Measurements from ENCODE around the gene XYLT1. TPM values are rescaled to one million over a fixed set of nuclear protein-coding genes. Genes with fewer than 3 reads are reported as not detected.

Gene XYLT1
- total and polyA plus RNA-seq, 2 of the 13 experiments (the other 11 are each of a cell fraction or from before 2014, with no cell fraction given) = not detected

DNA sequence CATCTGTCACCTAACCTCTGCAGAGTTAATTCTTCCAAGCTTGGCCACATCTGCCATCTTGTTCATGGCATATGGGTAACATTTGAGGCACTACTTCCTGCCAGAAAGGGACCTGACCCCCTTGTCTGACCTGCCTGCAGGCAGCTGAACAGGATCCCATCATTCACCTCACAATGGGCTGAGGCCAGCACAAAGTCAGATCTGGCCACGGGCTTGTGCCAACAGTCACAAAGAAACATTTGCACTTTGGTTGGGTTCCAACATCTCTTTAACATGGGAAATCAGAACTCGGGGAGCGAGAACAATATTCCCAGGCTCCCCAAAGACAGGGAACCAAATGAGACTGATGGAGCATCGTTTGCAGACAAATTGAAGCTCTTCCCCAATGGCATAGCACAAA, 116.1 kb downstream of the XYLT1 start:
- Histone ChIP-seq H3K27me3 (ENCODE audit: control insufficient read depth in 1 of 2, insufficient read depth in 2 of 2, low read length in 2 of 2) (peaks cover 2 to 29% of the 10 kb centered on the region in 2 experiments; a peak in 2 of 5 replicates), H3K4me1 (ENCODE audit: insufficient read depth, low read length) (no peaks in the 10 kb centered on the region), H2AFZ (ENCODE audit: low read length) (no peak overlapping the region), H3K4me2 (ENCODE audit: low read depth, low read length) (no peak overlapping the region), H4K20me1 (ENCODE audit: insufficient read depth, low read length) (no peaks in the 10 kb centered on the region), H3K36me3 (replicated peaks in 1 of 2; ENCODE audit: control insufficient read depth in 1 of 2, insufficient read depth in 2 of 2, low read length in 2 of 2) (no peaks in the 10 kb centered on the region), H3K9me3 (ENCODE audit: low read length) (no peaks in the 10 kb centered on the region), H3K79me2 (ENCODE audit: insufficient read depth, low read length) (no peaks in the 10 kb centered on the region), H3K27ac (ENCODE audit: extremely low read length, insufficient read depth, low read length) (no peak overlapping the region), H3K9ac (ENCODE audit: insufficient read depth, low read depth, low read length) (no peak overlapping the region), H3K4me3 (replicated peaks in 1 of 3; ENCODE audit: insufficient read depth in 1 of 3, low read depth in 2 of 3, low read length in 3 of 3) (no peak overlapping the region)
- no TSS peak for BruUV-seq (replicated peaks)
- FAIRE-seq (no peak), ATAC-seq (no peak), DNase-seq (ENCODE audit: low spot score) (no peak)
- intact Hi-C loops (cut with micrococcal nuclease; ENCODE audit: unreplicated experiment) = no loop called here
- POLR2A ChIA-PET = no interaction called here
- WGBS (ENCODE audit: low lambda C conversion rate) = 14% methylated on average over 4 of the region's 4 CpGs
- in situ Hi-C loops (cut with HindIII; ENCODE audit: extremely low pct_ligation_motif_present, low pct_unique_long_range_greater_than_20kb) = no loop called here
- CTCF ChIA-PET (ENCODE audit: low intra/inter-chr PET ratio, low total read pairs) = no interaction called here
- TF ChIP-seq ZNF672 (CRISPR knock-in tag; IDR thresholded peaks at IDR 0.05) (no peak), ZNF468 (CRISPR knock-in tag; IDR thresholded peaks at IDR 0.05) (no peak), HCFC1 (IDR thresholded peaks at IDR 0.05; ENCODE audit: low read depth, low read length) (no peak), ZNF256 (CRISPR knock-in tag; conservative IDR thresholded peaks at IDR 0.05) (no peak), EEA1 (CRISPR knock-in tag; IDR thresholded peaks at IDR 0.05; ENCODE audit: borderline replicate concordance) (no peak), ZNF780A (CRISPR knock-in tag; IDR thresholded peaks at IDR 0.05) (no peak), SMYD3 (CRISPR knock-in tag; IDR thresholded peaks at IDR 0.05) (no peak)
- TF ChIP-seq, protein P1, sequence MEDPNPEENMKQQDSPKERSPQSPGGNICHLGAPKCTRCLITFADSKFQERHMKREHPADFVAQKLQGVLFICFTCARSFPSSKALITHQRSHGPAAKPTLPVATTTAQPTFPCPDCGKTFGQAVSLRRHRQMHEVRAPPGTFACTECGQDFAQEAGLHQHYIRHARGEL (CRISPR knock-in tag; IDR thresholded peaks at IDR 0.05) = no peak
- TF ChIP-seq, protein P2, sequence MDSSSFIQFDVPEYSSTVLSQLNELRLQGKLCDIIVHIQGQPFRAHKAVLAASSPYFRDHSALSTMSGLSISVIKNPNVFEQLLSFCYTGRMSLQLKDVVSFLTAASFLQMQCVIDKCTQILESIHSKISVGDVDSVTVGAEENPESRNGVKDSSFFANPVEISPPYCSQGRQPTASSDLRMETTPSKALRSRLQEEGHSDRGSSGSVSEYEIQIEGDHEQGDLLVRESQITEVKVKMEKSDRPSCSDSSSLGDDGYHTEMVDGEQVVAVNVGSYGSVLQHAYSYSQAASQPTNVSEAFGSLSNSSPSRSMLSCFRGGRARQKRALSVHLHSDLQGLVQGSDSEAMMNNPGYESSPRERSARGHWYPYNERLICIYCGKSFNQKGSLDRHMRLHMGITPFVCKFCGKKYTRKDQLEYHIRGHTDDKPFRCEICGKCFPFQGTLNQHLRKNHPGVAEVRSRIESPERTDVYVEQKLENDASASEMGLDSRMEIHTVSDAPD (CRISPR knock-in tag; IDR thresholded peaks at IDR 0.05) = no peak
- TF ChIP-seq, protein P3, sequence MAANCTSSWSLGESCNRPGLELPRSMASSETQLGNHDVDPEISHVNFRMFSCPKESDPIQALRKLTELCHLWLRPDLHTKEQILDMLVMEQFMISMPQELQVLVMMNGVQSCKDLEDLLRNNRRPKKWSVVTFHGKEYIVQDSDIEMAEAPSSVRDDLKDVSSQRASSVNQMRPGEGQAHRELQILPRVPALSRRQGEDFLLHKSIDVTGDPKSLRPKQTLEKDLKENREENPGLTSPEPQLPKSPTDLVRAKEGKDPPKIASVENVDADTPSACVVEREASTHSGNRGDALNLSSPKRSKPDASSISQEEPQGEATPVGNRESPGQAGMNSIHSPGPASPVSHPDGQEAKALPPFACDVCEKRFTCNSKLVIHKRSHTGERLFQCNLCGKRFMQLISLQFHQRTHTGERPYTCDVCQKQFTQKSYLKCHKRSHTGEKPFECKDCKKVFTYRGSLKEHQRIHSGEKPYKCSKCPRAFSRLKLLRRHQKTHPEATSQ (CRISPR knock-in tag; IDR thresholded peaks at IDR 0.05; ENCODE audit: borderline replicate concordance) = no peak
- TF ChIP-seq, protein P4, sequence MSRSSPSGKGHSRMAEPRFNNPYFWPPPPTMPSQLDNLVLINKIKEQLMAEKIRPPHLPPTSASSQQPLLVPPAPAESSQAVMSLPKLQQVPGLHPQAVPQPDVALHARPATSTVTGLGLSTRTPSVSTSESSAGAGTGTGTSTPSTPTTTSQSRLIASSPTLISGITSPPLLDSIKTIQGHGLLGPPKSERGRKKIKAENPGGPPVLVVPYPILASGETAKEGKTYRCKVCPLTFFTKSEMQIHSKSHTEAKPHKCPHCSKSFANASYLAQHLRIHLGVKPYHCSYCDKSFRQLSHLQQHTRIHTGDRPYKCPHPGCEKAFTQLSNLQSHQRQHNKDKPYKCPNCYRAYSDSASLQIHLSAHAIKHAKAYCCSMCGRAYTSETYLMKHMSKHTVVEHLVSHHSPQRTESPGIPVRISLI (CRISPR knock-in tag; IDR thresholded peaks at IDR 0.05; ENCODE audit: borderline replicate concordance) = no peak
- TF ChIP-seq, protein P5, sequence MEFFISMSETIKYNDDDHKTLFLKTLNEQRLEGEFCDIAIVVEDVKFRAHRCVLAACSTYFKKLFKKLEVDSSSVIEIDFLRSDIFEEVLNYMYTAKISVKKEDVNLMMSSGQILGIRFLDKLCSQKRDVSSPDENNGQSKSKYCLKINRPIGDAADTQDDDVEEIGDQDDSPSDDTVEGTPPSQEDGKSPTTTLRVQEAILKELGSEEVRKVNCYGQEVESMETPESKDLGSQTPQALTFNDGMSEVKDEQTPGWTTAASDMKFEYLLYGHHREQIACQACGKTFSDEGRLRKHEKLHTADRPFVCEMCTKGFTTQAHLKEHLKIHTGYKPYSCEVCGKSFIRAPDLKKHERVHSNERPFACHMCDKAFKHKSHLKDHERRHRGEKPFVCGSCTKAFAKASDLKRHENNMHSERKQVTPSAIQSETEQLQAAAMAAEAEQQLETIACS (CRISPR knock-in tag; IDR thresholded peaks at IDR 0.05) = no peak
- TF ChIP-seq, protein P6, sequence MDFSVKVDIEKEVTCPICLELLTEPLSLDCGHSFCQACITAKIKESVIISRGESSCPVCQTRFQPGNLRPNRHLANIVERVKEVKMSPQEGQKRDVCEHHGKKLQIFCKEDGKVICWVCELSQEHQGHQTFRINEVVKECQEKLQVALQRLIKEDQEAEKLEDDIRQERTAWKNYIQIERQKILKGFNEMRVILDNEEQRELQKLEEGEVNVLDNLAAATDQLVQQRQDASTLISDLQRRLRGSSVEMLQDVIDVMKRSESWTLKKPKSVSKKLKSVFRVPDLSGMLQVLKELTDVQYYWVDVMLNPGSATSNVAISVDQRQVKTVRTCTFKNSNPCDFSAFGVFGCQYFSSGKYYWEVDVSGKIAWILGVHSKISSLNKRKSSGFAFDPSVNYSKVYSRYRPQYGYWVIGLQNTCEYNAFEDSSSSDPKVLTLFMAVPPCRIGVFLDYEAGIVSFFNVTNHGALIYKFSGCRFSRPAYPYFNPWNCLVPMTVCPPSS (IDR thresholded peaks at IDR 0.05) = no peak

Measured in HepG2 (cell line).